Astrocyte (in vitro differentiated cells and primary cell): ENCODE data around the gene ZNF653. TPM values are rescaled to one million over a fixed set of nuclear protein-coding genes. Genes with fewer than 3 reads are reported as not detected.
"Not testable (repeated sequence)": the region's sequence is repeated elsewhere in the genome, so short reads cannot be mapped to it uniquely, and the experiment has no call there.

Experiments
- DNase-seq: peaks from one replicate; pipeline ENCODE4 v3.0.0-alpha.2; 2010; ENCODE audit warnings: low read depth
- FAIRE-seq: peaks from 2 replicates; lab custom pipeline; 2011; peaks lifted over from hg19 to GRCh38; lab: Jason Lieb, UNC
- H2AFZ ChIP-seq: 2 replicates; pipeline ENCODE4 v1.6.0; 2012; ENCODE audit warnings: low read depth, low read length, inconsistent platforms
- H3K27ac ChIP-seq: 2 replicates; pipeline ENCODE4 v1.5.1; 2011; ENCODE audit warnings: low read depth, low read length, inconsistent platforms
- H3K27me3 ChIP-seq: 2 replicates; pipeline ENCODE4 v1.6.0; 2011; ENCODE audit warnings: low read length, inconsistent platforms; ENCODE audit not compliant: insufficient read depth
- H3K36me3 ChIP-seq: 2 replicates; pipeline ENCODE4 v1.5.1; 2011; ENCODE audit warnings: low read length, inconsistent platforms; ENCODE audit not compliant: insufficient read depth
- H3K4me1 ChIP-seq: 2 replicates; pipeline ENCODE4 v1.5.1; 2011; ENCODE audit warnings: low read length, inconsistent platforms; ENCODE audit not compliant: insufficient read depth
- H3K4me2 ChIP-seq: 2 replicates; pipeline ENCODE4 v1.6.0; 2012; ENCODE audit warnings: low read length, inconsistent platforms
- H3K4me3 ChIP-seq: 2 replicates; pipeline ENCODE4 v1.5.1; 2011; ENCODE audit warnings: low read depth, mild to moderate bottlenecking, low read length, inconsistent platforms; ENCODE audit not compliant: insufficient read depth
- H3K79me2 ChIP-seq: 2 replicates; pipeline ENCODE4 v1.6.0; 2012; ENCODE audit warnings: mild to moderate bottlenecking, low read length, inconsistent platforms; ENCODE audit not compliant: insufficient read depth
- H3K9ac ChIP-seq: 2 replicates; pipeline ENCODE4 v1.6.0; 2012; ENCODE audit warnings: mild to moderate bottlenecking, low read length, inconsistent platforms
- H3K9me3 ChIP-seq: 2 replicates; pipeline ENCODE4 v1.5.1; 2012; ENCODE audit warnings: low read depth, mild to moderate bottlenecking, low read length, inconsistent platforms; ENCODE audit not compliant: insufficient read depth
- H4K20me1 ChIP-seq: 2 replicates; pipeline ENCODE4 v1.6.0; 2012; ENCODE audit warnings: low read length, inconsistent platforms; ENCODE audit not compliant: insufficient read depth
- H3K27ac Mint-ChIP-seq: one replicate; pipeline ENCODE4 v1.8.0; 2021; ENCODE audit warnings: mild to moderate bottlenecking, mixed read lengths; ENCODE audit not compliant: unreplicated experiment
- H3K27me3 Mint-ChIP-seq: one replicate; pipeline ENCODE4 v1.8.0; 2021; ENCODE audit warnings: low read depth, mixed read lengths; ENCODE audit not compliant: unreplicated experiment
- H3K36me3 Mint-ChIP-seq: one replicate; pipeline ENCODE4 v1.8.0; 2021; ENCODE audit warnings: low read depth, mixed read lengths; ENCODE audit not compliant: unreplicated experiment
- H3K4me1 Mint-ChIP-seq: one replicate; pipeline ENCODE4 v1.8.0; 2021; ENCODE audit warnings: low read depth, mixed read lengths; ENCODE audit not compliant: unreplicated experiment
- H3K4me3 Mint-ChIP-seq: one replicate; pipeline ENCODE4 v1.8.0; 2021; ENCODE audit warnings: mild to moderate bottlenecking, moderate library complexity, mixed read lengths; ENCODE audit not compliant: unreplicated experiment
- H3K9me3 Mint-ChIP-seq: one replicate; pipeline ENCODE4 v1.8.0; 2021; ENCODE audit warnings: mild to moderate bottlenecking, mixed read lengths; ENCODE audit not compliant: unreplicated experiment
- CTCF ChIP-seq: IDR thresholded peaks from 2 replicates; pipeline ENCODE4 v1.5.1; 2011; ENCODE audit warnings: low read depth, mild to moderate bottlenecking, inconsistent platforms, low read length, moderate library complexity; ENCODE audit not compliant: insufficient read depth
- EZH2 ChIP-seq: IDR thresholded peaks from 2 replicates; pipeline ENCODE4 v1.6.1; 2012; ENCODE audit warnings: mild to moderate bottlenecking, low read length, inconsistent platforms; ENCODE audit not compliant: insufficient read depth
- total RNA-seq: library from RNA; stranded (reverse); gene quantifications from 2 replicates; pipeline ENCODE4 v1.2.1, GENCODE V29; 2021

ZNF653 gene
- total RNA-seq, 1 donor from 2014 or later = 7.6 TPM

- Histone ChIP-seq H3K4me2 (no peak overlapping the region), H3K4me1 (no peaks in the 10 kb centered on the region), H3K79me2 (no peaks in the 10 kb centered on the region), H3K9ac (no peak overlapping the region), H3K9me3 (no peaks in the 10 kb centered on the region), H2AFZ (no peak overlapping the region), H4K20me1 (no peaks in the 10 kb centered on the region), H3K36me3 (no peaks in the 10 kb centered on the region), H3K27ac (no peak overlapping the region), H3K27me3 (no peaks in the 10 kb centered on the region), H3K4me3 (no peak overlapping the region)
- no peak for DNase-seq
- H3K4me3 Mint-ChIP-seq = no peak overlapping the region
- FAIRE-seq = no peak
- H3K27me3 Mint-ChIP-seq = peaks cover 15% of the 10 kb centered on the region
- H3K36me3 Mint-ChIP-seq = no peaks in the 10 kb centered on the region
- no peak overlapping the region for H3K27ac Mint-ChIP-seq
- peaks cover 3% of the 10 kb centered on the region for H3K9me3 Mint-ChIP-seq
- no peak for TF ChIP-seq EZH2
- TF ChIP-seq CTCF = no peak
- peaks cover 2% of the 10 kb centered on the region for H3K4me1 Mint-ChIP-seq
Observed at GRCh38 chr19:11456659-11457058, 49.0 kb downstream of the ZNF653 start.

- H4K20me1 ChIP-seq, H3K79me2 ChIP-seq, H3K36me3 ChIP-seq, H2AFZ ChIP-seq, H3K4me2 ChIP-seq, H3K9me3 Mint-ChIP-seq, H3K27ac Mint-ChIP-seq, H3K4me1 ChIP-seq, H3K27ac ChIP-seq, DNase-seq, H3K4me3 ChIP-seq, H3K27me3 ChIP-seq, H3K4me3 Mint-ChIP-seq, H3K27me3 Mint-ChIP-seq, H3K36me3 Mint-ChIP-seq, H3K9ac ChIP-seq, FAIRE-seq, H3K9me3 ChIP-seq, H3K4me1 Mint-ChIP-seq: not testable (repeated sequence)
Observed at GRCh38 chr19:11455233-11455554, 50.4 kb downstream of the ZNF653 start.

- Mint-ChIP-seq H3K4me1 (peaks cover 2% of the 10 kb centered on the region), H3K36me3 (no peaks in the 10 kb centered on the region), H3K9me3 (peaks cover 1% of the 10 kb centered on the region), H3K27ac (no peak overlapping the region), H3K27me3 (peaks cover 2% of the 10 kb centered on the region), H3K4me3 (no peak overlapping the region)
- DNase-seq (no peak), FAIRE-seq (no peak)
- Histone ChIP-seq H3K9ac (no peak overlapping the region), H3K27me3 (no peaks in the 10 kb centered on the region), H3K4me3 (no peak overlapping the region), H3K4me2 (no peak overlapping the region), H4K20me1 (no peaks in the 10 kb centered on the region), H3K36me3 (no peaks in the 10 kb centered on the region), H3K4me1 (no peaks in the 10 kb centered on the region), H3K9me3 (no peaks in the 10 kb centered on the region), H3K79me2 (no peaks in the 10 kb centered on the region), H3K27ac (no peak overlapping the region), H2AFZ (no peak overlapping the region)
- TF ChIP-seq EZH2 (no peak), CTCF (no peak)
Observed at GRCh38 chr19:11453468-11454341, 51.9 kb downstream of the ZNF653 start.
